Measurements from ENCODE around the gene KDM5A. TPM values are rescaled to one million over a fixed set of nuclear protein-coding genes. Genes with fewer than 3 reads are reported as not detected.
"Not testable (repeated sequence)": the region's sequence is repeated elsewhere in the genome, so short reads cannot be mapped to it uniquely, and the experiment has no call there.

KDM5A gene
- polyA plus RNA-seq, 3 donors: 42.0 to 47.1 (median 43.3) TPM

- DNase-seq: no peak
These were observed 52.1 kb downstream of the KDM5A start for GRCh38 chr12:337039-337438.

GRCh38 chr12:334125-334524 lies 55.0 kb downstream of the KDM5A start:
- no peak for DNase-seq

GRCh38 chr12:332581-333205 lies 56.4 kb downstream of the KDM5A start:
- DNase-seq: no peak

DNA sequence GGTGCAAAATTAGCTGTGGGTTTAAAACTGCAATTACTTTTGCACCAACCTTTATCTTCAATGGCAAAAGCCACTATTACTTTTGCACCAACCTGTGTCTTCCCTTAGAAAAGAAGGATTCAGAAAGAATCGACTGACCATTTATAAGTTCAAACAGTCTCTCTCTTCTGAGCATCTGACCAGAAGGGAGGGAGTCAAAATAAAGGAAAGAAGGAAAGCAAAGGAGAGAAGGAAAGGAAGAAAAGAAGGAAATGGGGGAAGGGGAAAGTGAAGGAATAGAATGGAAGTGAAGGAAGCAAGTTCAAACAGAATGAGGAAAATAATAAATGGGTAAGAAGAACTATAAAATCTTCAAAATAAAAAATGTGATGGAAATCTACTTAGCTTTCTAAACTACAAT lies 57.8 kb downstream of the KDM5A start:
- no peak for DNase-seq

DNA sequence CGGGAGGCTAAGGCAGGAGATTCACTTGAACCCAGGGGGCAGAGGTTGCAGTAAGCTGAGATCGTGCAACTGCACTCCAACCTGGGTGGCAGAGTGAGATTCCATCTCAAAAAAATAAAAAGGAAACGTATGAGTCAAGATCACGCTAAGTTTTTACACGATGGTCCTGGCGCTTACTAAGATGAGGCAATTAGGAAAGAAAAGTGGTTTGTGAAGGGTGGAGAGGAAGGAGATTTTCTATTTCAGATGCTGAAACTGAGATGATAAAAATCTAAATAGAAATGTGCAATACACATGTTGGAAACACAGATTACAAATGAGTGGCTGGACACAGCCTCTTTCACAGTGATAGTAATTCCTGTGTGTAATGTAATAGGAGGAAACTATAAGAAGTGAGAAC lies 63.2 kb downstream of the KDM5A start:
- DNase-seq: no peak

DNA sequence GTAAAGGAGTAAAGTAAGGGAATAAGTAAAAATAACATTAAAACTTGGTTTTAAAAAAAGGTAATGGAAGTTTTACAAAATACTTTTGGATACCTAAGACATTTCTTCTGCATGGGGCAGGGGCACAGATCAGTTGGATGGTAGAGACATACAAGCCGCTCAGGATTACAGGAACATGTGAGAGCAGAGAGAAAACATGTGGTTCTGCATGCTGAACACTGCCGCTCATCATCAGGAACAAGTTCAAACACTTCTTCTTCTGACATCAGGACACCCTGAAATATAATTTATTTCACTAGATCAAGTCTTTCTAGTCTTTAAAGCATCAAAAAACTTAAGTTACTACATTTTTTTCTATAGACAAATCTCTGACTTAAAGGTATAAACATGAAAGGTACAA lies 65.6 kb downstream of the KDM5A start:
- no peak for DNase-seq

- peak; percentile 11 for DNase-seq
These were observed 67.4 kb downstream of the KDM5A start for GRCh38 chr12:321606-322326.

- no peak for DNase-seq
These were observed 70.2 kb downstream of the KDM5A start for GRCh38 chr12:318759-319515.

DNA sequence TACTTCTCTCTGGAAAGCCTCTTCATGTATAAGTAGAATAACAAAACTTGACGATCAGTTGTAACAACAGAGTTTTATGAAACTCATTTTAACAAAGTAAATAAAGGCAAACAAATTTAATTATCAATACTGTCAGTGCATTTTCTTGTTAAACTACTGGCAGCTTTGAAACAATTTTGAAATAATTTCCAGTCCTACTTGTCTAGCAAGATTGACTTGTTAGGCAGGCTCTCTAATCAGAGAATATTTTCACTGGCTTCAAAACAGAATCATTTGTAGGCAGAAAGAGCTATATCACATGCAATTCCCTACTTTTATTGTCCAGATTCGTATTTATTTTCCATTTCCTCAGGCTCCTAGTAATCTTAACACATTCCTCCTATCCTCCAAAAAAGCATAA lies 80.6 kb downstream of the KDM5A start:
- DNase-seq: peak; percentile 3

DNA sequence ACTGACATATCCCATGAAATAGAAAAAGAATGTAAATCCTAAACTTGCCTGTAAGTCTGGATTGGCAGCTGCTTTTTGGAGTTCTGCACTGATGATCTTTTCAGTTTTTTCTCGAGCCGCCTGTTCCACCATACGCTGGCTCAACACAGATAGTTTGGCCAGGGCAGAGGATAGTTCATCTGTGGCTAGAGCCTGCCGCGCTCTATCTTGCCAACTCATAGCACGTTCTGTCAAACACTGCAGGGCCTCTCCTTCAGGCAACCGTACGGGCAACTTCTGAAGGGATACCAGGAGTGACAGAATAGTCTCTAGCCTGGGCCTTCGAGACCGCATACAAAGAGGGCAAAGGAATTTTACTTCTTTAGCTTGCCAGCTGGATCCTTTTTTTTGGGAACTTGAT lies 81.7 kb downstream of the KDM5A start:
- no peak for DNase-seq

DNA sequence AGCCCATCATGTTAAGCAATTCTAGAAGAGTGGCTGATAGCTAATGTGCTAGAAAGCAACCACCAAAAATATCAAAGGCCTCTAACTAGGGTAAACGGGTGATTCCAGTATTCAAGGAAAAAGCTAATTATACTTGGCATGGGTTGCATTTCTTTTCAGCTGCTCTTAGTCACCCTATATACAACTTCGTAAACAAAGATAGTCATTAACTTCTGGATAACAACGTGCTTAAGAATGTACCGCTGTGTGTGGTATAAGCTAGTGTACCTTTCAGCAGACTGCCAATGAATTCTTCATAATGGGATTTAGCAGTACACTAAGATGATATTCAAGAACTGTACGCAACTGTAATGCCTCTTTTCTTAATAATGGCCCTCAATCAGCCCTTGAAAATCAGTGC lies 84.3 kb downstream of the KDM5A start:
- no peak for DNase-seq

DNA sequence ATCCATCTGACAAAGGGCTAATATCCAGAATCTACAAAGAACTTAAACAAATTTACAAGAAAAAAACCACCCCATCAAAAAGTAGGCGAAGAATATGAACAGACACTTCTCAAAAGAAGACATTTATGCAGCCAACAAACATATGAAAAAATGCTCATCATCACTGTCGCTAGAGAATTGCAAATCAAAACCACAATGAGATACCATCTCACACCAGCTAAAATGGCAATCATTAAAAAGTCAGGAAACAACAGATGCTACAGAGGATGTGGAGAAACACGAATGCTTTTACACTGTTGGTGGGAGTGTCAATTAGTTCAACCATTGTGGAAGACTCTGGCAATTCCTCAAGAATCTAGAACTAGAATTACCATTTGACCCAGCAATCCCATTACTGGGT lies 86.4 kb downstream of the KDM5A start:
- not testable (repeated sequence) for DNase-seq

GRCh38 chr12:300166-300565 lies 89.0 kb downstream of the KDM5A start:
- not testable (repeated sequence) for DNase-seq

GRCh38 chr12:299511-299910 lies 89.6 kb downstream of the KDM5A start:
- not testable (repeated sequence) for DNase-seq

- not testable (repeated sequence) for DNase-seq
These were observed 91.1 kb downstream of the KDM5A start for GRCh38 chr12:298059-298458.

GRCh38 chr12:295132-295531 lies 94.0 kb downstream of the KDM5A start:
- no peak for DNase-seq

GRCh38 chr12:293199-293598 lies 95.9 kb downstream of the KDM5A start:
- no peak for DNase-seq

DNA sequence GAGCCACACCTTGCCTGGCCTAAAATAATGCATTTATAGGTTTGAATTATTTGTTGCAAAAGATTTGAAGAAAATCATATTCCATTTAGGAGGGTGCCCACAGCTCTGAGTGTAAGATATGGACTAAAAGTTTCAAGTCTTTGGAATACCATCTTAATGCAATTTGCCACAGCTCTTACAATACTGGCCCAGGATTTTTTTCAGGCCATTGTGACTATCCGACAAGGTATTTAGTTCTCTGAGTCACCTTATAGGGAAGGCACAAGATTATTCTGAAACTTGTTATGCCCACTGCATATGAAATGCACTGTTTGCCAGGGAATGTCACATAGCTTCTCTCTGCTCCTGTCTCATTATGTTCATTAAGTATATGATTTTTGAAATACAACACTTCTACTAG lies 96.9 kb downstream of the KDM5A start:
- DNase-seq: no peak

GRCh38 chr12:291153-291723 lies 97.9 kb downstream of the KDM5A start:
- no peak for DNase-seq

- DNase-seq: no peak
These were observed 100.4 kb downstream of the KDM5A start for GRCh38 chr12:288687-289086.

DNA sequence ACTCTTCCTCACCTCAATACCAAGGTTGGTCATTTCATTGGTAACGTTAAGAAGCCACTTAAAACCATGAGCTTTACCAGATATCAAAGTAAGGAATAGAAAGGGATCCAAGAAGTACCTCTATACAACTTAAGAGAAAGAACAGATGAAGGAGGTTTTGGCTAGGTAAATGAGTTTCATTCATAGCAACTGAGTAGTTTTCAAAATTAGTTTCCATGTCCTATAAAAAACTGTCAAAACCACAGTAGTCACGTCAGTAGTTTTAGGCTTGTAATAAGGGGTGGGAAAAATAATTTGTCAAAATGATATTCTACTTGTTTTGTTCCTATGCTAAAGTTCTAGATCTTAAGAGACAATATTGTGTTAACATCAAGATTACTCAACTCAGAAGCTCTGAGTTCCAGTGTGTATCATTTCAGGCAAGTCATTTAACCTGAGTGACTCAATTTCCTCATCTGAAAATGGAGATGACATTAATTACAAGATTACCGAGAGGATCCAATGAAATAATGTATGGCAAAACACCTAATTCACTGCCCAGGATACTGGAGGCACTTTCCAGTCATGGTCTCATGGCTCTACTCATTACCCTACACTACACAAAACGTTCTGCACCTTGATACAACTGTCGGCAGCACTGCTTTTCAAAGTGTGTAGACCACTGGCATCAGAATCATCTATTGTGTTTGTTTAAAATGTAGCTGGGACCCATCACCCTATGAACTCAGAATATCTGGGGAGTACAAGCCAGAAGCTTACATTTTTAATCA lies 102.4 kb downstream of the KDM5A start:
- no peak for DNase-seq

- DNase-seq: no peak
These were observed 111.1 kb downstream of the KDM5A start for GRCh38 chr12:278046-278445.

Data from renal pelvis (tissue), 4 donors.